CD4-positive, alpha-beta T cell treated with Interleukin-17A for 1 hour (primary cell): ENCODE measurements around the gene TREM2.
"Not testable (repeated sequence)": the region's sequence is repeated elsewhere in the genome, so short reads cannot be mapped to it uniquely, and the experiment has no call there.

ENCODE experiments used
- DNase-seq: peaks from one replicate; pipeline ENCODE4 v3.0.0-alpha.2; 2020

The TREM2 gene

DNA sequence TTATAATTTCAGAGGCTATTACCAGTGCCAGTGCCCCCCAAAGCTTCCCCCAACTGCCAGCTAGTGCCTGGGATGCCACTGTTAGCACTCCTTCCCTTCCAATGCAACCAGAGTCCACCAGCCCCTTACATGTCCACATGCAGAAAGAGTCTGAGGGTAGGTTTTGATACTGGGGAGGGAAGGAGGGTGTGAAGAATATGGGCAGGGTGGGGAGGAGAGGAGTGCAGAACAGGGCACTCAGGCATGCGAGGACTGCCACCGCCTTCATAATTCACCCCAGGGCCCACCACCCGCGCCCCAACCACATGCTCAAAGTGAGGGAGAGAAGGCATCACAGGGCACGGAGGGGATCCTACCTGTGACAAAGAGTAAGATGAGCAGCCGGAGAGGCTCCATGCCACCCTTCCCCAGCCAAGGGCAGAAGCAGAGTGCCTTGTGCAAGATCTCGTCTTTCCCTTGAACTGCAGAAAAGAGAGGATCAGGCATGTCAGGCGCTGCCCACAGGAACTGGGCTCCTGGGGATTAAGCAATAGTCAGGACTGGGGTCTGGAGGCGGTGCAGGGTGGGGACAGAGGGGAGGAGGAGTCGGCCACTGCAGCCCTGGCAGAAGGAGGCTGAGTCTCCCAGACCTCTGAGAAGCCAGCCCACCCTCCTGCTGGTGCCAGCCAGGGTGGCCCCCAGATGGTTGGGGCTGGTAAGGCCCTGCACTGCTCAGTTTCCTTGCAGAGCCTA, at the start of gene TREM2:
Gene TREM2, minus strand, starts transcription at position 430 of the 732 bp plus-strand sequence. Its CDS starts 34 bp downstream, at position 396.
- no peak for DNase-seq

DNA sequence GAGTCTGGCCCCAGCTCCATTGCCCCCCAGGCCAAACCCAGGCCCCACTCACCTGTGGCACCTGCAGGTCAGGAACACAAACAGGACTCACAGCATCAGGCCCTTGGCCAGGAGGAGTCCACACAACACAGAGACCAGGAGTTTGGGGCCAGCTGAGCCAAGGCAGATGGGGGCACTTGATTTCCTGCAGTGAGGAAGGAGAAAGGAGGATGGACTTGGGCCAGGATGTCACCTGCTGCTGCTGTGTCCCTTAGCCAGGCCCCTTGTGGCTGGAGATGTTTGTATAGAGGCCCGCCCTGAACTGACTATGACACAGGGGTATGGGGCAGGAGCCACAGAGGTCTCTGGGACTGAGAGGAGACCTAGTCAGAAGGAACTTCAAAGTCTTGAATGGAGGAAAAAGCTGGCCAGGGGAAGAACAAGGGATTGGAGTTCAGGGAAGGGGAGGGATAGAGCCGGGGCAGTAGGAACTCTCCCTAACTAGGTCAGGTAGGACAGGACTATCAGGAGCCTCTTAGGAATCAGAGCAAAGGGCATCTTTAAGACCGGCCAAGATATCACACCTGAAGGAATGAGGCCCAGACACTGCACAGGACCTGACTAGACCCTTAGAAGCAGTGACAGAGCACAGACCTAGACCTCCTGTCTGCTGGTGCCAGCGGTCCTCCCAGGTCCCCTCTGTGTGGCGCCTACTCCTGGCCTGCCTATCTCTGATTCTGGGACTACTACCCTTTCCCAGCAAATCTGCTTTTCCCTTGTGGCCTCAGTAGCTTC, 46.8 kb upstream of the TREM2 start:
- no peak for DNase-seq

DNA sequence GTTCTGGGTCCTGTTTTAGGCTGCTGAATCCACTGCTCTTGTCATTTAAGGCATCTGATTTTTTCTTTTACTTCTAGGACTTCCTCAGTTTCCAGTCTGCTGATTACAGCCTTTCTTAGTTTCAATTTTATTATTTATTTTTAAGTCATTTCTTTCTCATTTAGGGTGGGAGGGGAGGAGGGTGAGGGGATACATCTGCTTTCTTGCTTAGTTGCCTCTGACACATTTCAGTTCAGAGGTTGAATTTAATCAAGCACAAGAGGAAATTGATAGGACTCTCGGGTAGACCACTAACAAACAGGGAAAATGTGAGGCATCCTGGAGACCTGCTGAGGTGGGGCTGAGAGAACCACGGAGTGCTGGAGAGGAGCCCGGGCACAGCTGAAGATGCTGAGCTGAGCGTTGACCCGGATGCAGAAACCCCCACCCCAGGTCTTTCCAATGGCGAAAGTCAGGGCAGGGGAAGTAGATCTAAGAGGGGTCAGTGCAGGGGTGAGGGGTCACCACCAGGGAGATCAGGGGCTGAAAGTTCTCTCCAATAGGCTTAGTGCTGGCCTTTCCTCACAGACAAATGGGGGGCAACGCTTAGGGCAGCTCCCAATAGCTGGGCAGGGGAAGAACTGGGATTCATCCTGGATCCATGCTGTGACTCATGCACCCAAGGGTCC, 45.7 kb upstream of the TREM2 start:
- DNase-seq = no peak

DNA sequence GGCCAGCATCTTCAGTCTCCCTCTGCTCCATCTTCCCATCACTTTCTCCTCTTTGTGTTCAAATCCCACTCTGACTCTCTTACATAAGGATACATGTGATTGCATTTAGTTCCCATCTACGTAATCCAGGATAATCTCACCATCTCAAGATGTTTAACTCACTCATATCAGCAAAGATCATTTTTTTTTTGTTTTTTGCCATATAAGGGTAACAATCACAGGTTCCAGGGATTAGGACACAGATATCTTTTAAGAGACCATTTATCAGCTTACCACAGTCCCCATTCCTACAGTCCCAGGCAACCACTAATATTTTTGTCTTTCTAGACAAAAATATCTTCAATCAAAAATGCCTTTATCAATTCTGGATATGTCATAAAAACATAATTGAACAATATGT, 41.2 kb upstream of the TREM2 start:
- no peak for DNase-seq

DNA sequence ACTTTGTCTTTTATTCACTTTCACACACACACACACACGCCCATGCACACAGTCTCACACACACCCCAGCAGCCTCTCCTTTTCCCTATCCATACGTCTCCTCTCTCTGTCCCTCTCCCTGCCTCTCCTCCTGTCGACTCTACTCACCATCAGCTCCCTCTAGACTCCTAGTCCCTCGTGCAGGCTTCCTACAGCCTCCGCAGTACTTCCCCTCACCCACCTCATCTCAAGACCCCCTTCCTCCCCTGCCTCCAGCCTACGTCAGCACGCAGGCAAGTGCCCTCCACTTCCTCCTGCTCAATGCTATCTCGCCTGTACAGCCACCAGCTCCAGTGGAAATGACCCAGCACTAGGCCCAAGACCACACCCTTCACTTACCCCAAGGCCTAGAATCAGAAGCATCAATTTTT, 38.9 kb upstream of the TREM2 start:
- no peak for DNase-seq

DNA sequence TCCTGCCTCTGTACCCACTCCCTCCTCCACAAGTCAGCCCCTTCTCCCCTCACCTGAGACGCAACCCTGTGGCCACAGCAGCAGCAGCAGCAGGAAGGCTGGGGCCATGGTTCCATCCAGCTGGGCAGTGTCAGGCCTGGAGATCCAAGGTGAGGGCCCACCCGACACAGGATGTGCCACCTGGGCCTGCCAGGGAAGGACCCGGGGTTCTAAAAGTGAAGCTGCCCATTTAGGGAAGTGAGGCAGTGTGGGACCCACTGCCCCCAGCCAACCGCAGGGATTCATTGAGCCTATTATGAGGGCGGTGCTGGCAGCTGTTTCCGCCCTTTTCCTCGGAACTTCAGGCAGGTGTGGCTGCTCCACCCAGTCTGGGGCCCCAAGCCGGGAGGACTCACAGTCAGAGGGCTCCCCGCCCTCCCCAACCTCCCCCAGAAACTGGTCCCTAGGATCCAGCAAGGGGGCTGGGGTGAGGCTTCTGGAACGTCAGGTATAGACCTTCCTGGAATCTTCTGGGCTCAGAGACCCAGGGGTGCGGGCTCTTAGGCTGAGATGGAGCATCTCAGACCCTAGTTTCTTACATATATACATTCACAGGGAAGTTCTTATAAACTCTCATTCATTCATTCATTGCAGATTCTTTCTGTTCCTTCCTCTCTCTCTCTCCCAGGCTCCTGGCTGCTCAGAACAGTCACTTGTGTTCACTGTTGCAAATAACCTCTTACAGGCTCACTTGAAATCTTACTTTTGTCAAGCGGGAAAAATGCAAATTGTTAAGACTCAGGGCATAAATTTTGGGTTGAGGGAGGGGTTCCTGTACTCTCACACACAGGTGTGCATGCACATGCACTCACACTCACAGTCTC, 38.2 kb upstream of the TREM2 start, which contains the start of gene TREML2:
Gene TREML2, minus strand, starts transcription at position 249 of the 863 bp plus-strand sequence. Its CDS starts 141 bp downstream, at position 108.
- DNase-seq = peak; percentile 35

DNA sequence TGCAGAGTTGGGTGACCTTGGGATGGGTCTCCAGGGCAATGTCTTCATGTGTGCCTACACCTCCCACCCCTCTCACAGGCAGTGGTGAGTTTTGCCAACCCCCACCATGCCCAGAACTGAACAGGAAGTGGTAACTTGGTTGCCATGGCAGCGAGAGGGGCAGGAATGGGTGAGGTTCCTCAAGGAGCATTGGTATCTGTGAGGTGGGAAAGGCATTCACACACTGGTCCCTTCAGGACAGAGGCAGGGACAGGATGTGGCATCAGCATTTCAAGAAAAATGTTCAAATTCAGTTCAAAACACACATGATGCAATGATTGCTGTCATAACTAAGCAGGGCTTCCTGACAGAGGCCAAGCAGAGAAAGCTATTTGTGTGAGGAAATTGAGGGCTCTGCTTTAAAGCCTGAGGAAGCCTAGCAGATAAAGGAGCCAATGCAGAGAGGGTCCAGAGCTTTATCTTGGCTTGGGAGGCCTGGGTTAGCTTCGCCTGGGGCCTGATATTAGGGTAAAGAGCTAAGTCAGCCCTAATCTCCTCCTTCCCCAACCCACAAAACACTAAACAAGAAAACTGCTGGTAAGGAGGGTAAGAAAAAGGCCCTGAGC, 37.5 kb upstream of the TREM2 start:
- peak; percentile 83 for DNase-seq

DNA sequence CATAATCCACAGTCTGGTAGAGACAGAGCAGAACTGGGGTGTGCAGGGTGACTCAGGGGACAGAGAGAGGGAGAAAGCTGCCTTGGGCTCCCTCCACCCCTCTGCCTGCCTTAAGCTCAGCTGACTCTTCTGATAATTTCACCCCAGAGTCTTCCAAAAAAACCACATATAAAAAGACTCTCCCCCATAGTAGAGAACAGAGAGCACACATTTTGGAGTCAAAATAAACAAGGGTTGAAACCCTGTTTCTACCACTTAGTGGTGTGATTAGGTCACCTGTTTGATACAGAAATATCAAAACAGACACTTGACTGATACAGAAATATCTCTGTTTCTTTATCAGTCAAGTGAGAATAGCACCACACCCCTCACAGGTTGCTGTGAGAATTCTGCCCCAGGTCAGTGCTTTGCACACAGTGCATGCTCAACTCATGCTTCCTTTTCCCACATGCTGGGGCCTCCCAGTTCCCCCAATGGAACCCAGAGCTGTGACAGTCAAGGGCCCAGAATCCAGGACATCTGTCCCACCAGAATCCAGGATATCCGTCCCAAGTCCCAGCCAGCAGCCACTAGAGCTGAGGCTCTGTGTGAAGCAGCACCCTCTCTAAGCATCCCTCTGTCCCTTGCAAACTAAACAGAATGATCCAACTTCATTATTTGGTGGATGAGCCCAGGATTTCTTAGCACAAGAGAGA, 36.8 kb upstream of the TREM2 start:
- peak; percentile 51 for DNase-seq

DNA sequence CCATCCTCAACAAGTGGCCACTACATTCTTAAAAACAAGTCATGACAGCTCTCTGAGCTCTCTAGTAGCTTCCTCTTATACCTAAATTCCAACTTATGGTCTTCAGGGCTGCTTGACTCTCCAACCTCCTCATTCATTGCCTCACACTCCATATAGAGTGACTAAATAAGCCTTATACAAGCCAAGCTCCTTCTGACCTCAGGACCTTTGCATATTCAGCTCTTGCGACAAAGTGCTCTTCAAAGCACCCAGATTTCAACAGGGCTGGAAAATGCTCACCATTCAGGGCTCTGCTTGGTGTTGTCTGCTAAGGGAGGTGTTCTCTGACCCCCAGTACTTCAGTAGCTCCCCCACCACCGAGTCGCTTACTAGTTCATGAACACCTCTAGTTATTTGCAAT, 34.3 kb upstream of the TREM2 start:
- DNase-seq = no peak

DNA sequence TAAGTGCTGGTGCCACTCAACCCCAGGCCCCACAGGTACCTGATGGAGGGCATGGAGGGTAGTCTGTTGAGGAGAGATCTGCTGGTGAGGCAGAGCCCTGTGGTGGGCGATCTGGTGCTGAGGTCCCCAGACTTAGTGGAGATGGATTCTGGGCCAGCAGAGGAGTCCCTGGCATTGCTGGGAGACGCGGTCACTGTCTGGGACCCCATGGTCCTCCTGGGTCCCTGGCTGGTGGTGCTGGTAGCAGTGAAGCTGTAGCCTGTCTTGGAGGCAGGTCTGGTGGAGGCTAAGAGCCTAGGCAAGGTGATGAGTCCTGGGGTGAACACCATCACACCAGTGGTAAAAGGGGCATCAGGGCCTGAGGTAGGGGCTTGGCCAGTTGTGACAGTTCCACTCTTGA, 31.5 kb upstream of the TREM2 start:
- no peak for DNase-seq

DNA sequence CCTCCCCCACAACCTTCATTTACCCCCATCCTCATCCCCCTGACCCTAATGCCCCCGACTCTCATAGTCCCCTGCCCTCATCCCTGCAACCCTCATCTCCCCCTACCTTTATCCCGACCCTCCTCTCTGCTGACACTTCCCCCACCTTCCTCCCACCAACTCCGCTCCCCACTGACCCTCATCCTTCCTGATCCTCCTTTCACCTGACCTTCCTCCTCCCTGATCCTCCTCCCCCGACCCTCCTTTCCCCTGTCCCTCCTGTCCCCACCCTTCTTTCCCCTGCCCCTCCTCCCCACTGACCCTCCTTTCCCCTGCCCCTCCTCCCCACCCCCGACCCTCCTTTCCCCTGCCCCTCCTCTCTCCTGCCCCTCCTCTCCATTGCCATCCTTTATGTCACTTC, 31.0 kb upstream of the TREM2 start:
- no peak for DNase-seq

DNA sequence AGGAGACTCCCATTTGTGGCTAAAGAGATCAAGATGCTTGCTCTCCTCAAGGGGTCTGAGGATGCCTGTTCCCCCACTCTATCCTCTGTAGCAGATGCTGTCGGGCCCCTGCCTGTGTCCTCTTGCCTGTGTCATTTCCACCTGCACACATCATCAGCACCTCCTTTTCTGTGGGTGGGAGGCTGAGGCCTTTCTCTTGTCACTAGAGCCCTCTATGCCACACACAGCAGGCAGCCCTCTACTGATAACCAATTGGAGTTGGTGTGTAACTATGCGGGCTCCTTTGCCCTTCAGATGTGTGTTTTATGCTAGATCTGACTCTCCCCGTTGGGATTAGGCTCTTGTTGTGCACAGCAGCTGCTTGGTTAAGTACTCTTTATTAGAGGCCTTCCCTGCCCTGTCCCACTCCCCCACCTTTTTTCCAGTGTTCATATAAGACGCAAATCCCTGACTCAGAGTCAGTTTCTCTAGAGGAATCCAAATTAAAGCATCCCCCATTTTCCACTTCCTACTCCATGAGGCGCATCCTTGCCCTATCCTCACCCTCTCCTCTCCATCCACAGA, 30.3 kb upstream of the TREM2 start:
- no peak for DNase-seq

DNA sequence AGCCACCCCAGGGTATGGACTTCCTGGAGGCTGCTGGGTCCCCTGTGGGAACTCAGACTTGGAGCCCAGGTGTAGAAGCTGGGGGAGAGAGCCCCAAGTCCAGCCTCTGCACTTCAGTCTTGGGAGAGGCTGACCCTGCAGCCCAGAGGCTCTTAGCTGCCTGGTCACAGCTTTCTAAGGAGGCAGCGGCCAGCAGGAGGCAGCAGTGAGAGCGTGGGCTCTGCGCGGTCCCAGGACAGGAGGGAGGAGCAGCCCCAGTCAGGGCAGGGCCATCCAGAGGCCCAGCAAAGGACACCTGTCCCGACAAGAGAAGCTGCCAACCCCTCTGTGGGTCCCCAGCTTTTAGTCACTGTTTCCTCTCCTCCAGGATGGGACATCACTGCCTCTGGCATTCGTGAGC, 28.7 kb upstream of the TREM2 start:
- DNase-seq = peak; percentile 42

DNA sequence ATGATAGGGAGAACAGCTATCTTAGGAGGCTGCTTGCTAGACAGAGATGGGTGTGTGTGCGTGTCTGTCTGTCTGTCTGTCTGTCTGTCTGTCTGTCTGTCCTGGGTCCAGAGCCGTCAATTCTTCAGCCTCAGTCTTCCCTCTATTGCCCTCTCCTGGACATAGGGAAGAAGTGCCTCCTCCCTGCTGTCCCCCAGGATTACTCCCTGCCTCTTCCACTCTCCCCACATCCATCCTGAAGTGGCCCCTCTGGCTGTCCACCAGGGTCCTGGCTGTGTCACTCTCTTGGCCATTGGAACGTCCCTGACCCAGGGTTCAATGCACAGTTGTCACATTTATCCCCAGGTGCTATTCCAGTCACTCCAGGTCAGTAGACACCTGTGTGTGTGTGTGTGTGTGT, 27.9 kb upstream of the TREM2 start:
- no peak for DNase-seq

DNA sequence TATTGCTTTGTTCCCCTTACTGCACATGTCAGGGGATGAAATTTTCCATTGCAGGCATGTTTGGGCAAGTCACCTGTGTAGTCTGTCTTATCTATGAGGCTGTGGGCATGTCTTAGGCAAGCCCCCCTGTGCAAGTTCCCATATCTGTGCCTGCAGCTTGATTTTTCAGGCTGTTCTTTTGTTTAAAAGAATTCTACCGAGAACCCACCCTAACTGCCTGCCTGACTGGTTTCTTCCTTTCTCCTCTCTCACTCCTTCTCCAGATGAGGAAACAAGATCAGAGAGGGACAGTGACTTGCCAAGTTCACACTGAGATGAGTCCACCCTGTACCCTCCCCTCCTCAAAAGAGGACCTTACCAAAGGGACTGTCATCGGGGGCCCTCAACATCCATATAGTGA, 27.1 kb upstream of the TREM2 start:
- no peak for DNase-seq

DNA sequence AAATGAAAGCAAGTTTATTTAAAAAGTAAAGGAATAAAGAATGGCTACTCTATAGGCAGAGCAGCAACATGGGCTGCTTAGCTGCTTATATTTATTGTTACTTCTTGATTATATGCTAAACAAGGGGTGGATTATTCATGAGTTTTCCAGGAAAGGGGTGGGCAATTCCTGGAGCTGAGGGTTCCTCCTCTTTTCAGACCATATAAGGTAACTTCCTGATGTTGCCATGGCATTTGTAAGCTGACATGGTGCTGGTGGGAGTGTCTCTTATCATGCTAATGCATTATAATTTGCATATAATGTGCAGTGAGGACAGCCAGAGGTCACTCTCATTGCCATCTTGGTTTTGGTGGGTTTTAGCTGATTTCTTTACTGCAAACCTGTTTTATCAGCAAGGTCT, 26.1 kb upstream of the TREM2 start:
- not testable (repeated sequence) for DNase-seq

DNA sequence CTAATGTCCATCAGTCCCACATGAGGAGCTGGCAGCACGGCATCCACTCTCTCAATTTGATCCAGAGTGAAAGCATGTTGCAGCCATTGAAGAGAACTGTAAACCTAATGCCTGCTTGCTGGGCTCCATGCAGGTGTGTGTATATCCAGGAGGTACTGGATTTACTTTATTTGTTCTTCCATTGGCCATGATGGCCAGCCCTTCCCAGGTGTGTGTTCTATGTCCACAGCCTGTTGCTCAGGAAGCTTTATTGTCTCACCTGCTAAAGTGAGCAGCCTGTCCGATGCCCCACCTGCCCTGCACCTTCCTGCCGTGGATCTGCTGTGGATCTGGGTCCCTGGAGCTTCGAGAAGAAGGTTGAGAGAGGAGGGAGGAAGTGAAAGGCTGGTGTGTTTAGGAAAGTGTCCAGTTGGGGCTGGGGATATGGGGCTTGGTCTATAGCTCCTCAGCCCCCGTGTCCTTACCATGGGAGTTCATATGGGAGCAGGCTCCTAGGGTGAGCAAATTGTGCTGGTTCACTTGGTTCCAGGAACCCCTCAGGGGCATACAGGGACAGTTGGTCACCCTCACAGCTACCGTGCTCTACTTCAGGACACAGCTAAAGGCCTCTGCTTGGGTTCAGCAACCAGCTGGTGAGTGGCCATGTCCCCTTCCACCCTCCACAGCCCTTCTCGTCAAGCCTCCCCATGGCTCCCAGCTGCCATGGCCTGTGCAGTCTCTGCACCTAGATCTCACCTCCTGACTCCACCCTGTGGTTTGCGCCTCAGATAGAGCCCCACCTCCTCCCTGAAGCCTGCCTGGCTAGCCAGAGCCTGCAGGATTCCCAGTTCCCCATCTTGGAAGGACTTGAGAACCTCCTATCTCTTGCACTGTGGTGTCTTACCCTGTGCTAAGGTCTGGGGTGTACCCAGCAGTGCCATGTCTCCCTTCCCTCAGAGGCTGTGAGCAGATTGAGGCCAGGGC, 25.3 kb upstream of the TREM2 start:
- DNase-seq = no peak

DNA sequence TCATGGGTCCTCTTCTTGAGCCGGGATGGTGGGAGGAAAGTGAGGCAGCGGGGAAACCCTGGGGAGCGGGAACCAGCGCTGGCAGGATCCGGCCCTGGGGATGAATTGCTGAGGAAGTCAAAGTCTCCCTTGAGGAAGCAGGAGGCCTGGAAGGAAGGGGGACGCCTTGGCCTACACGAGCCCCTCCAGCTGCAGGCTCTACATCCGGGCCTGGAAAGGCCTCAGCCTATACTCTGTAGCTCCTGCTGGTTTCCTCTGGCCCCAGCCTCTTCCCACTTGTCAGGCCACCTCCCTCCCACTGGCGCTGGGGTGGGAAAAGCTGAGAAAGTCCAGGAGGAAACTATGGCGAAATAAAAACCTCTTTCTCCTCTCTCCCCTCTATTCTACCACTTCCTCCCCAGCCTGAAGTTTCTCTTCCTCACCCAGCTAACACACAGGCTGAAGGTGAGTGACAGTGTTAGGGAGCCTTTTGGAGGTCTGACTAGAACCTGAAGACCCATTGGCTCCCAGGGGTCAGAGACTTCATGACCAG, 23.2 kb upstream of the TREM2 start:
- no peak for DNase-seq

DNA sequence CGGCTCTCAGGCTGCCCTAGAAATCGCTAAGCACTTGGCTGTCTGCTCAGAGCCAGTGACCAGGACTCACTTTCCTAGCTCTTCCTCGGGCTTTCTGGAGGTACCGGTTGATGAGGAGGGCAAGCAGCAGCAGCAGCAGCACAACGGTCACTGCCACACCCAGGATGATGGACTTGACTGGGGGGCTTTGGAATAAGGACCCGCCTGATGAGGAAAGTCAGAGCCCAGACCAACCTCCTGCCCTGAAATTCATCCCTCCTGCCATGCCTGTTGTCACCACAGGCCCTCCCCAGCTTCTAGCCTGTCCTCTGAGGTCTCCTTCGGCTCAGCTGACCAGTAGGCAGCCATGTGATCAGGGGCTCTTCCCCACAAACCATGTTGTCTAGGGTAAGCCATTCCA, 21.8 kb upstream of the TREM2 start:
- no peak for DNase-seq
